IPS DF 6.9 (cell line): Measurements from ENCODE around the gene NUDT6.

ENCODE experiments used
- DNase-seq: peaks from one replicate; pipeline ENCODE4 v3.0.0-alpha.2; 2013; ENCODE audit warnings: low read depth, low spot score
- H3K27ac ChIP-seq: one replicate; pipeline ENCODE4 v1.5.1; 2013; ENCODE audit warnings: low read length, control low read depth
- H3K27me3 ChIP-seq: 2 replicates; pipeline ENCODE4 v1.6.1; 2013; ENCODE audit warnings: mild to moderate bottlenecking, low read length; ENCODE audit not compliant: control insufficient read depth, insufficient read depth
- H3K36me3 ChIP-seq: 2 replicates; pipeline ENCODE4 v1.6.1; 2013; ENCODE audit warnings: low read length; ENCODE audit not compliant: control insufficient read depth, insufficient read depth
- H3K4me1 ChIP-seq: 2 replicates; pipeline ENCODE4 v1.6.1; 2013; ENCODE audit warnings: low read length; ENCODE audit not compliant: control insufficient read depth, insufficient read depth
- H3K4me3 ChIP-seq: 2 replicates; pipeline ENCODE4 v1.5.1; 2013; ENCODE audit warnings: mild to moderate bottlenecking, low read length
- H3K9me3 ChIP-seq: 2 replicates; pipeline ENCODE4 v1.6.1; 2013; ENCODE audit warnings: low read length, inconsistent platforms; ENCODE audit not compliant: control insufficient read depth, insufficient read depth
- WGBS: extraction: QIAGEN DNeasy Blood & Tissue Kit; methylation state at CpG from one replicate; pipeline ENCODE4 v1.1.7; 2013; ENCODE audit warnings: mixed read lengths, missing lambda C conversion rate; ENCODE audit not compliant: insufficient read length, insufficient coverage; 5-methylcytosine and 5-hydroxymethylcytosine counted together

The NUDT6 gene, protein sequence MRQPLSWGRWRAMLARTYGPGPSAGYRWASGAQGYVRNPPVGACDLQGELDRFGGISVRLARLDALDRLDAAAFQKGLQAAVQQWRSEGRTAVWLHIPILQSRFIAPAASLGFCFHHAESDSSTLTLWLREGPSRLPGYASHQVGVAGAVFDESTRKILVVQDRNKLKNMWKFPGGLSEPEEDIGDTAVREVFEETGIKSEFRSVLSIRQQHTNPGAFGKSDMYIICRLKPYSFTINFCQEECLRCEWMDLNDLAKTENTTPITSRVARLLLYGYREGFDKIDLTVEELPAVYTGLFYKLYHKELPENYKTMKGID

DNA sequence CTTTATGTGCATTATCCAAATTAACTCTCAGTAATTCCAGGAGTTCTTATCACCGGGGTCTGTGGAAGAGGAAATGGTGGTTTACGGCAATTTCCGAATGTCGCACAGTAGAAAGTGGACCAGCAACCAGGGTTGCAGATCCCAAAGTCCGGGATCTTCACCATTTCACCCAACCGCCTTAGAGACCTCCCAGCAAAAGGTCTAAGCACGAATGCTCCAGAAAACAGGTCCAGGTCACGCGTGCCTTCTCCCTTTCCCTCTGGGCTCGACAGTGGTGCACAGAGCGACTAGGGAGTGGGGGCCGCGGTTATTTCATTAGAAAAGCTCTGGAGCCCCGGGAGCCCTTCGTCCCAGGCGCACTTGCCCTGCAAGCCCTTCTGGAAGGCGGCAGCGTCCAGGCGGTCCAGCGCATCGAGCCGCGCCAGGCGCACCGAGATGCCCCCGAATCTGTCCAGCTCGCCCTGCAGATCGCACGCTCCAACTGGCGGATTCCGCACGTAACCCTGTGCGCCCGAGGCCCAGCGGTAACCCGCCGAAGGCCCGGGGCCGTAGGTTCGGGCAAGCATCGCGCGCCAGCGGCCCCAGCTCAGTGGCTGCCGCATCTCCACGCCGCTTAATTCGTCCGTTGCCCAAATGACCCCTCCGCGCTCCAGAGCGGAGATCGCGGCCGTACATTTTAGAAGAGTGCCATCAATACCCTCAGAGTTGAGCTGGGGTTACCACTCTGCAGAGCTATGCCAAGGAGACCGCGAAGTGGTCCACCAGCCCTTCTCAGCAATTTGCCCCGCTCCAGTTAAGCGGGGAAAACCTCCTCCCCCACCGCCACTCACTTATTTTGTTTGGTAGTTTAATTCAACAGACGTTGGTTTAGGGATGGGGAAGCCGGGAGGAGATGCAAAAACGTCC lies at the start of gene NUDT6:
TSS of gene NUDT6 (minus strand) at position 627 of the 906 bp plus-strand sequence. CDS start at position 602, 25 bp downstream.
- Histone ChIP-seq H3K4me3 (peak within 1 kb of the TSS; percentile 60), H3K27ac (no peak within 1 kb of the TSS), H3K27me3 (no peaks in the 10 kb centered on the region), H3K9me3 (no peaks in the 10 kb centered on the region), H3K36me3 (no peaks in the 10 kb centered on the region), H3K4me1 (no peaks in the 10 kb centered on the region)
- no CpG with 5 or more reads among the region's 63 CpGs for WGBS
- peak; percentile 45 for DNase-seq

DNA sequence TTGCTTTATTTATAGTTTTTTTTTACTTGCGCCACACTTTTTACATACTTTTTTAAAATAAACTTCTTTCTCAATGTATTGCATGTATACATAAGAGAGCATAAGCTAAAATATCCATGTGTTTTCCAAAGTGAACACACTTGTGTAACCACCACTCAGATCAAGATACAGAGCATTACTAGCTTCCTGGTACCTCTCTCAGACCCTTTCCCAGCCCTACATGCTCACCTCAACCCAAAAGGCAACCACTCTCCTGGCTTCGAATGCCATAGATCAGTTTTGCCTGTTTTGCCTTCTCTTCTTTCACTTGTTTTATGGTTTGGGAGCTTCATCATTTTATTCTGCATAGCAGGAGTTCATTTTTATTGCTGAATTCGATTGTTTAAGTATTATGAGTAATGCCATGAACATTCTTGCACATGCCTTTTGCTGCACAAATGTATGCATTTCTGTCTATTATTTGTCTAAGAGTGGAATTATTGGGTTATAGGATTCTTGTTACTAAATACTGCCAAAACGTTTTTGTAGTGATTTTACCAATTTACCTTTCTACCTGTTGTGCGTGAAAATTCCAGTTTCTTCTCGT lies 45.9 kb upstream of the NUDT6 start:
- H3K27me3 ChIP-seq, result no peaks in the 10 kb centered on the region
- H3K4me1 ChIP-seq, result no peaks in the 10 kb centered on the region
- no peak overlapping the region for H3K4me3 ChIP-seq
- no peak overlapping the region for H3K27ac ChIP-seq
- H3K9me3 ChIP-seq, result no peaks in the 10 kb centered on the region
- WGBS, result no CpG with 5 or more reads among the region's 6 CpGs
- no peak for DNase-seq
- H3K36me3 ChIP-seq, result no peaks in the 10 kb centered on the region

DNA sequence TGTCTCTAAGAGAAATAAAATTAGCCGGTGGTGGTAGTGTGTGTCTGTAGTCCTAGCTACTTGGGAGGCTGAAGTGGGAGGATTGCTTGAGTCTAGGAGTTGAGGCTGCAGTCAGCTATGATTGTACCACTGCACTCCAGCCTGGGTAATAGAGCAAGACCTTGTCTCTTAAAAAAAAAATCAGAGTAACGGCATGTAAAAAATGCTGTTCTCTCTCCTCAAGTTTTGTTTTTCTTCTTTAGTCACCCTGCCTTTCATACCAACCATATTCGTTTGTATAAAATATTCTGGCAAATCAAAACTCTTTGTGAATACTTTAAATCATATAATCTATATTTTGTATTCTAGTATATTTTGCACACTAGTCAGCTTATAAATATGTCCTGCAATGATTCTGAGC lies 44.8 kb upstream of the NUDT6 start:
- no CpG with 5 or more reads among the region's 3 CpGs for WGBS

DNA sequence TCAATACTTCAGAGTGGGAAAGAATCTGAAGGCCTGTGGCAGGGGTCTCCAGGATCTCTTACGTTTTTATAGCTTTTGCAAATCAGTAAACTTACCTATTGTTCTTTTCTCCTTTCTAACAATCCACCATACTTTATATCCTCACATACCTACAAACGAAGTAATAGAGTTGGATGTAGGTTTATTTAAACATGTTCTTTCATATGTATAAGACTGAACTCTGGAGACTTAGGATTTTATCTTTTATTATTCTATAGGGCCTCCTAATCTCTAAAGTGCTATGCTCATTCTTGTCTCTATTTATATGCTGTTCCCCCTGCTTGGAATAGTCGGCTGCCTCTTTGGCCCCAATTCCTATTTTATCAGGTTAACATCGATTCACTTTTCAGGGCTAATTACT lies 43.8 kb upstream of the NUDT6 start:
- Histone ChIP-seq H3K4me3 (no peak overlapping the region), H3K36me3 (no peaks in the 10 kb centered on the region), H3K27ac (no peak overlapping the region), H3K4me1 (no peaks in the 10 kb centered on the region), H3K27me3 (no peaks in the 10 kb centered on the region), H3K9me3 (no peaks in the 10 kb centered on the region)
- 100% methylated on average over 1 of the region's 4 CpGs for WGBS
- no peak for DNase-seq

More for the DNA sequence above, 44.8 kb upstream of the NUDT6 start:
- no peaks in the 10 kb centered on the region for H3K4me1 ChIP-seq
- H3K27me3 ChIP-seq, result no peaks in the 10 kb centered on the region
- no peak overlapping the region for H3K27ac ChIP-seq
- no peaks in the 10 kb centered on the region for H3K36me3 ChIP-seq
- DNase-seq, result no peak
- H3K9me3 ChIP-seq, result no peaks in the 10 kb centered on the region
- H3K4me3 ChIP-seq, result no peak overlapping the region

DNA sequence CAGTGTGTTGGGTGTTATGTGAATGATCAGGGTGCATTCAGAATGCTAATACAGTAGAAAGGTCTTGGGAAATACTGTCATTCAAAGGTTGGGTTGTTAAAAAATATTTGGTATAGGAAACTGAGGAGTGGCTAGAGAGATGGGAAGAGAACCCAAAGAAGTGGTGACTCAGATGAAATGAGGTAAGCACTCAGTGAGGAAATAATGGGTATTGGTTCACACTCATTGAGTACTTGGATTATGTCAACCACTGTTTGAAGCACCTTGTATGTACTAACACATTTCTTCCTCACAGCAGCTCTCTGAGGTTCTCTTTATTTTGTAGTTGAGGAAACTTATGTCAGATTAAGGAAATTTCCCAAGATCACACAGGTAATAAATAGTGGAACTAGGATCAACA lies 40.8 kb upstream of the NUDT6 start:
- no peak overlapping the region for H3K27ac ChIP-seq
- H3K4me1 ChIP-seq, result no peaks in the 10 kb centered on the region
- no peaks in the 10 kb centered on the region for H3K36me3 ChIP-seq
- H3K27me3 ChIP-seq, result no peaks in the 10 kb centered on the region
- H3K4me3 ChIP-seq, result no peak overlapping the region
- DNase-seq, result no peak
- H3K9me3 ChIP-seq, result no peaks in the 10 kb centered on the region

DNA sequence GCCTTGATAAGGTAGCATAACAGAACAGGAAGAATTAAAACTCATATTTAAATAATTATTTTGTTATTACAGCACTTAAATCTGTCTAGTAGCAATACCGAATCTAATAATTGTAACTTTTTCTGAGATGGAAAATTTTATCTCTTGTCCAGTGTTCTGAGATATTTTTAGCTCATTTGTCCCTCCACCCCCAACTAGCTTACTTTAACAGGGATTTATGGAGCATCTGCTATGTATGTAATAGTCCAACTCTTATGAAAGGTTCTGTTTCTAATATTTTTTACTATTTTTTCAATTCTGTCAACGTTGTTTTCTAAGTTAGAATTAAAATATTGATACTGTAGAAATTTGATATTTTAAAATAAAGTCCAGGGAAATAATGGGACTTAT lies 38.2 kb upstream of the NUDT6 start:
- no CpG with 5 or more reads among the region's 2 CpGs for WGBS

DNA sequence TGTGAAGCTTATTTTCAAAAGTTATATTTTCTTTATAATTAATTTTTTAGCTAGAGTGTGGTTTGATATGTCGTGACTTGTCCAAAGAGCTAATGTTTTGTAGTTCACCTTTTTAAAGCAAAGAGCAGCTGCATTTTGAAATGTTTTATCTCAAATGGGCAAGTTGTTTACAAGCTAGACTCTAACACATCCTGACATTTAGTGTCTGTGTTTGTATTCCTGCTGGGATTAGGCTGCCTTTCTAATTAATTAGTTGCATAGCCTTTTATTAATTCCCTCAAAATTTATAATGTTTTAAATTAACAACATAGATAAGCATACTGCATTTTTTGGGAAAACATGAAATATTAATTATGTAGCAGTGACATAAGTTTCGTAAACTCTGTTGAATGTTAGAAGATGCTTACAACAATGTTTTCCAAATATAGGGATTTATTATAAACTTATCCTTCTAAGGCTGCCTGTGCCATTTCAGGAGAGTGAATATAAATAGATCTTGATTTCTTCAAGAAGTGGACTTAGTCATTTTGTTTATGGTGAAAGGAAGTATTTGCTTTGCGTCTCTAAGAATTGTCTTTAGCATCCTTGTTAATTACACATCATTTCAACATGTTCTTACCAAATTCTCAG lies 37.7 kb upstream of the NUDT6 start:
- H3K27me3 ChIP-seq, result no peaks in the 10 kb centered on the region
- no peaks in the 10 kb centered on the region; the same call in 1 of the 2 replicates for H3K36me3 ChIP-seq
- no CpG with 5 or more reads among the region's 3 CpGs for WGBS

More for the DNA sequence above, 38.2 kb upstream of the NUDT6 start:
- DNase-seq, result no peak
- Histone ChIP-seq H3K27ac (no peak overlapping the region), H3K4me3 (no peak overlapping the region), H3K9me3 (no peaks in the 10 kb centered on the region), H3K36me3 (no peaks in the 10 kb centered on the region; the same call in 1 of the 2 replicates), H3K4me1 (no peaks in the 10 kb centered on the region), H3K27me3 (no peaks in the 10 kb centered on the region)

DNA sequence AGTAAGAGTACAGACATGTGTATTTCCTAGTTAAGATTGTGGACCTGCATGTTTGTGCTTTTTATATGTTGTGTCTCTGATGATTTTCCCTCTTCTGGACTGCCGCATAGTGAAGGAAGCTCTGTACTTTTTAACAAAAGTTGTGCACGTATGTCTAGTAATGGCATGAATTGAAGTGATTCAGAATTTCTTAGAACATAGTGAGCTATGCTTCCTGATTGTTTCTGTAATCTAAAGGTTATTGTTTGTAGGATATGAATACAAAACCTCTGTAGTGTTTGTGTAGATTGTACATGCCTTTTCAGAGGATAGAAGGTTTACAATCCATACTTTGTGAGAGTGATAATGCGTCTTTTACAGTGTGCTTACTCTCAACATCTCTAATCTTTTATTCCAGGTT lies 37.0 kb upstream of the NUDT6 start:
- WGBS, result no CpG with 5 or more reads among the region's 3 CpGs
- Histone ChIP-seq H3K9me3 (no peaks in the 10 kb centered on the region), H3K4me3 (no peak overlapping the region), H3K27me3 (no peaks in the 10 kb centered on the region), H3K27ac (no peak overlapping the region), H3K4me1 (no peaks in the 10 kb centered on the region), H3K36me3 (no peaks in the 10 kb centered on the region; the same call in 1 of the 2 replicates)
- no peak for DNase-seq

More for the DNA sequence above, 37.7 kb upstream of the NUDT6 start:
- Histone ChIP-seq H3K9me3 (no peaks in the 10 kb centered on the region), H3K4me3 (no peak overlapping the region), H3K27ac (no peak overlapping the region), H3K4me1 (no peaks in the 10 kb centered on the region)
- no peak for DNase-seq

DNA sequence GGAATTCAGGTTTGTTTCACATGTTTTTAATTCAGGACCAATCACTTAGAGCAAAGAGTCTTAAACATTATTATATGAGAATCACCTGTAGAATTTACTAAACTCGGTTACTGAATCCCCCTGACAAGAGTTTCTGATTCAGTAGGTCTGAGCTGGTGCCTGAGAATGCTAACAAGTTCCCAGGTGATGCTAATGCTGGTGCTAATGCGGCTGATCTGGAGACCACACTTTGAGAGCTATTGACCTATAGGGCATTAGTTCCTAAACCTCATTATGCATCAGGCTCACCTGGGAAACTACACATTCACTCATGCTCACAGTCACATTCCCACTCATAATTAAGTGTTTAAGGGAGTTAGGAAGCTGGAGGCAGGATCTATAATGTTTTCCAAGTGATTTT lies 36.1 kb upstream of the NUDT6 start:
- no CpG with 5 or more reads among the region's 2 CpGs for WGBS
- Histone ChIP-seq H3K4me1 (no peaks in the 10 kb centered on the region), H3K4me3 (no peak overlapping the region), H3K36me3 (no peaks in the 10 kb centered on the region; the same call in 1 of the 2 replicates), H3K9me3 (no peaks in the 10 kb centered on the region), H3K27ac (no peak overlapping the region), H3K27me3 (no peaks in the 10 kb centered on the region)
- no peak for DNase-seq

DNA sequence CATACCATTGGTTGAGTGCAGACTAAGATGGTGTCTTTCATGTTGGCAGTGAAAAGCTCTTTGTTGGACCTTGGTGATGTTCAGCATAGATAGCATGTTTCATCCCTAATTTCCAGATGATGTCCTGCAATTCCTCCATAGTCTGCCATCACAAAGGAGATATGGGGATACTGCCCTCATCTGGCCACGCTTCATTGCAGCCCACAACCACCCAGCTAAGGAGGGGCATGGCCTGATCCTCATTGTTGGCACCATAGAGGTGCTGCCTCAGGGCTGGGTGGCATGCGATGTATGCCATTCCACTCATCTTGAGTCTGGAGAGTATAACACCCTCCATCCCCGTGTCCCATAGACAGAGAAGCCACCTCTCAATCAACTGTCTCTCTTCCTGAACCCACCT lies 31.5 kb upstream of the NUDT6 start:
- H3K4me1 ChIP-seq, result no peaks in the 10 kb centered on the region
- no peaks in the 10 kb centered on the region for H3K9me3 ChIP-seq
- no peak overlapping the region for H3K27ac ChIP-seq
- WGBS, result no CpG with 5 or more reads among the region's 3 CpGs
- DNase-seq, result no peak
- peaks cover 16% of the 10 kb centered on the region; the same call in 1 of the 2 replicates for H3K36me3 ChIP-seq
- no peaks in the 10 kb centered on the region for H3K27me3 ChIP-seq
- no peak overlapping the region for H3K4me3 ChIP-seq
